ENCODE data around the gene SIDT2. TPM values are rescaled to one million over a fixed set of nuclear protein-coding genes. Genes with fewer than 3 reads are reported as not detected.
A peak's percentile ranks its signal among the peaks of the same experiment; 100 is the strongest.
"Not testable (repeated sequence)": the region's sequence is repeated elsewhere in the genome, so short reads cannot be mapped to it uniquely, and the experiment has no call there.

SIDT2 gene
- total and polyA plus RNA-seq, 2 of the 8 experiments (the other 6 are each of a cell fraction or from before 2014, with no cell fraction given): 18.5 to 21.1 TPM

DNA sequence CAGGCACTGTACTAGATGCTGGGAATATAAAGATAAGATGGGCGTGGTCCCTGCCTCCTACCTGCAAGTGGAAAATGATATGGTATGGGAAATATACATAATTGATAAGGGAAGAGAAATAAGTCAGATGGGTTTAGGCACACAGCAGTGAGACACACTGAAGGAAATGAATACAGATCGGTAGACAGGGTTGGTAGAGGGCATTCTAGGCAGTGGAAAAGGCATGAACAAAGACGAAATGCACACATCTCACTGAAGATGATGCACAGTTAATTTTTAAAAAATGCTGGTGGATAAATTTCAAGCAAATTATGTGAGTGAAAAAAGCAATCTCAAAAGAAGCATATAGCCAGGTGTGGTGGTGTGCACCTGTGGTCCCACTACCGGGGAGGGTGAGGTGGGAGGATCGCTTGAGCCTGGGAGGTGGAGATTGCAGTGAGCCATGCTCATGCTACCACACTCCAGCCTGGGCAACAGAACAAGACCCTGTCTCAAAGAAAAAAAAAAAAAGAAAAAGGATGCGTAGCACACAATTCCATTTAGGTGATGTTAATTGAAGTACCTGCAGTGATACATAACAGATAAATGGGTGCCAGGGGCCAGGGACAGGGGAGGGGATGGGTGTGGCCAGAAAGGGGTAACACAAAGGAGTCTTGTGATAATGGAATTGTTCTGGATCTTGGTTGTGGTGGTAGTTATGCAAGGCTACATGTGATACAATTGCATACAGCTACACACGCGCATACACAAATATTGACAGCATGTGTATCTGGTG lies 31.0 kb downstream of the SIDT2 start:
- TF ChIP-seq POLR2A (IDR thresholded peaks at IDR 0.05; ENCODE audit: control extremely low read depth in 1 of 2, low read depth in 2 of 2, low read length in 2 of 2) (0 out of 3 replicates have a peak, but pooled peaks of 1 of the 2 experiments have one; percentile 49), POLR2AphosphoS5 (IDR thresholded peaks at IDR 0.05; ENCODE audit: low read depth, low read length) (peak; percentile 75)
- H3K4me3 ChIP-seq (ENCODE audit: extremely low read depth in 1 of 4, insufficient read depth in 2 of 4, low read depth in 3 of 4, low read length in 4 of 4); DNase-seq (ENCODE audit: low read depth in 1 of 2, low spot score in 2 of 2); H3K27ac ChIP-seq (ENCODE audit: low read depth, low read length); H2BK15ac ChIP-seq (ENCODE audit: low read length); H2BK12ac ChIP-seq (ENCODE audit: low read depth, low read length); H2BK20ac ChIP-seq (ENCODE audit: low read length); H3K36me3 ChIP-seq (ENCODE audit: control insufficient read depth in 2 of 4, insufficient read depth in 4 of 4, low read length in 3 of 4); H4K8ac ChIP-seq (ENCODE audit: extremely low read depth, insufficient read depth, low read length); H3K9ac ChIP-seq (replicated peaks in 1 of 4; ENCODE audit: extremely low read depth in 1 of 4, low read depth in 3 of 4, low read length in 3 of 4); H3K4ac ChIP-seq (replicated peaks; ENCODE audit: insufficient read length, low read depth, low read length); H4K5ac ChIP-seq (ENCODE audit: insufficient read length, low read depth, low read length); H3K9me3 ChIP-seq (ENCODE audit: insufficient read depth in 2 of 2, low read depth in 1 of 2, low read length in 1 of 2); H3K18ac ChIP-seq (ENCODE audit: extremely low read depth, low read length); H3K14ac ChIP-seq (ENCODE audit: insufficient read length); H3K23me2 ChIP-seq (ENCODE audit: low read depth, low read length); H4K91ac ChIP-seq (replicated peaks; ENCODE audit: insufficient read length, low read length); H3K4me1 ChIP-seq (replicated peaks in 1 of 4; ENCODE audit: control insufficient read depth in 3 of 4, insufficient read depth in 4 of 4, low read length in 3 of 4); H4K20me1 ChIP-seq (replicated peaks in 1 of 2; ENCODE audit: control insufficient read depth in 1 of 2, insufficient read depth in 2 of 2, low read length in 2 of 2); H2BK5ac ChIP-seq (ENCODE audit: low read depth, low read length); H3K56ac ChIP-seq (replicated peaks; ENCODE audit: insufficient read length, low read depth, low read length); H3K23ac ChIP-seq (ENCODE audit: insufficient read length); H2BK120ac ChIP-seq (replicated peaks; ENCODE audit: low read depth, low read length); H2AK5ac ChIP-seq (ENCODE audit: low read depth, low read length); H3K4me2 ChIP-seq (ENCODE audit: insufficient read depth in 1 of 2, low read depth in 2 of 2, low read length in 2 of 2); FAIRE-seq; H3K27me3 ChIP-seq (replicated peaks in 1 of 4; ENCODE audit: control insufficient read depth in 3 of 4, extremely low read depth in 1 of 4, insufficient read depth in 3 of 4, low read length in 3 of 4); H3K79me1 ChIP-seq (ENCODE audit: low read depth, low read length); H2AFZ ChIP-seq (ENCODE audit: low read length); H3K79me2 ChIP-seq (ENCODE audit: control insufficient read depth in 1 of 2, insufficient read depth in 2 of 2, low read length in 2 of 2): not testable (repeated sequence)
- ChIA-PET CTCF (ENCODE audit: partially characterized antibody) (interaction anchor here (0.6 to 25.0 kb wide), 8 partner anchors 12 to 99 kb away, joined by 3 to 449 read pairs (median 20); partner anchors contain the start of gene TAGLN), POLR2A (ENCODE audit: partially characterized antibody) (interaction anchor here (0.7 to 5.1 kb wide), 4 partner anchors 10 to 14 kb away, joined by 3 to 47 read pairs (median 4); partner anchors contain the start of gene TAGLN)
- WGBS, 2 experiments (ENCODE audit: extremely low coverage in 1 of 2, insufficient coverage in 1 of 2, insufficient read length in 1 of 2, insufficient replicate concordance in 2 of 2, low coverage in 1 of 2, low lambda C conversion rate in 2 of 2, missing lambda C conversion rate in 1 of 2): 90% methylated on average over 8 of the region's 8 CpGs; no CpG with 5 or more reads in 1 of the 2 experiments

All from H1 (cell line).